Measurements from ENCODE around the gene VASN.

Gene VASN

DNA sequence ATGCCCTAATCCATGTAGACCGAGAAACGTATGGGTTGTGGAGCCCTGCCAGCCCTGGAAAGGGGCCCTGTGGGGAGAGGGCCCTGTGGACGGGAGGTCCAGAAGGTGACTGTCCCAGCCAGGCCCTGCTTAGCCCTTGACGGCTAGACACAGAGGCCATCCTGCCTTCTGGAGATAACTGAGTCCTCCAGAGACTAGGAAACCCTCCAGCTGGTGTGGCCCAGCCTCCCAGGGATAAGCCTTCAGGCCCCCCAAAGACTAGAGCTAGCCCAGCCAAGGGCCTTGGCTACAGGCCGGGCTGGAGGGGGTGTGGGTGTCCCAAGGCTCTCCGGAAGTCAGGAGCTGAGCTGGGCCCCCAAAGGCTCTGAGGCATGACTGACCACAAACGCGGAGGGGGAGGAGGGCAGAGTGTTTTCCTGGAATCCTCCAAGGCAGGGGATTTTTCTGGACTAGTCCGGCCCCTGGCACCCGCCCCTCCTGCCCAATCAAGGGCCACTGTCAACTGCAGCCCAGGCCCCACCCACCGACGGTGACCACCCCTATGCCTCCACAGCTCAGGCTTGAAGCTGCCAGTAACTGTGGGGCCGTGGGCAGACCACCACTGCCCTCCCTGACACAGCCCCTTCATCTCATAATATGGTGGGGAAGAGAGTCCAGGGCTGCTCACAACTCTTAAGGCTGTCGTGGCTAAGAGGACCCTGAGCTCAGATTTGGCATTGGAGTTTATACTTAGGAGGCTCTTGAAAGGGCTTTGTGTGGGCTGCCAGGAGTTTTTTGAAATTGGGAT, 885 bp upstream of the VASN start:
- no peak for DNase-seq (ENCODE audit: low read depth in 1 of 2, low spot score in 1 of 2)

DNA sequence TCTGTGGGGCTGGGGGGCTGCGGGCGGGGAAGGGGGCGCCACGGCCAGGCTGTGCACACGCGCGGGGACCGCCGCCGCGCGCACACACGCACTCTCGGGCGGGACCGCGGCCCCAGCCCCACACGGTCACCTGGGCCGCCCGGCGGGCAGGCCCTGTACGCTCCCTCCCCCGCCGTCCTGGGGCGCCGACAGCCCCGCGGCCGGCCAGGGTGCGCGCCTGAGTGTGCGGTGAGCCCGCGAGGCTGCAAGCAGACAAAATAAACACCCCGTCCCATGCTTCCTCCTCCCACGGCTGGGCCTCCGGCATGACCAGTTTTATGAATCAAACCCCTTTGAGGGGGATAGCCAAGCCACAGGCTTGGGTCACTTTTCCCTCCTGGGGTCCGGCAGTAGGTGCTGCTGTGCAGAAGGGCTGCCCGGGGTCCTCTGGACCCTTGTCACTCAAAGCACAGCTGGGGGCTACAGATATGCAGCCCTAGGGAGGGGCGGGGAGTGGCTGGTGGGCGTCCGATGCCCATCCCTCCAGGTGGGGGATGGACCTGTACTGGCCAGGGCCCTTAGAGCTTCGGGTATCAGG, 441 bp downstream of the VASN start:
- DNase-seq (ENCODE audit: low read depth in 1 of 2, low spot score in 1 of 2) = no peak

DNA sequence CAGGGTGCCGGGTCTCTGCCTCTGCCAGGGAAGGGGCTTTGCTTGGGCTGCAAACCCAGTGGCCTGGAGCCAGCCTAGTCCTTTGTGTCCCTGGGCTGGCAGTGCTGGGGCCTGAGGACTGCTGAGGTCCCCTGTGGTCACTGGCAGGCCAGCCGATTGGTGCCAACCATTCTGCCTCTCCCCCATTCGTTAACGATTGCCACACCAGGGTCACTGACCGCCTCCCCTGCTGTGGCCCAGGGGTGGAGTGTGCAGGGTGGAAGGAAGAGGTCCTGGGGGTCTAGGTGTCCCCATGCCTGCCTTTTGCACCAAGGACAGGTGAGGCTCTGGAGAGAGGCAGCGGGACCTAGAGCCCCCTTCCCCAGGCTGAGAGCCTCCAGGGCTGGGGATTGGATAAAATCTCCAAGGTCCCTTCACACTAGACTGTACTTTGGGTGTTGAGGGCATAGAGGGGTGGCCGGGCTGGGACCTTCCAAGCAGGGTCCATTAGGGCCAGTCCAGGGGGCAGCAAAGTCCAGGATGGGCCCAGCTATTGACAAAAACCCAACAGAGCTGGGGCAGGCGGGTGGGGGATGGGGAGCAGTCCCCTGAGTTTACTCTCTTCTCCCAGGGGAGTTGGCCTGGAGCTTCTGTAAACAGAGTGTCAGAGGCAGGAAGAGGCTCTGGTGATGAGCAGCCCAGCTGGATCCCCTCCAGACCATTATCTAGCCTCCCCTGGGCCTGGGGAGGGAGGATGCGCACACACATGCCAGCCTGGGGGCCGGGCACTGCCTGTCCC, 1.1 kb downstream of the VASN start:
- no peak for DNase-seq (ENCODE audit: low read depth in 1 of 2, low spot score in 1 of 2)

DNA sequence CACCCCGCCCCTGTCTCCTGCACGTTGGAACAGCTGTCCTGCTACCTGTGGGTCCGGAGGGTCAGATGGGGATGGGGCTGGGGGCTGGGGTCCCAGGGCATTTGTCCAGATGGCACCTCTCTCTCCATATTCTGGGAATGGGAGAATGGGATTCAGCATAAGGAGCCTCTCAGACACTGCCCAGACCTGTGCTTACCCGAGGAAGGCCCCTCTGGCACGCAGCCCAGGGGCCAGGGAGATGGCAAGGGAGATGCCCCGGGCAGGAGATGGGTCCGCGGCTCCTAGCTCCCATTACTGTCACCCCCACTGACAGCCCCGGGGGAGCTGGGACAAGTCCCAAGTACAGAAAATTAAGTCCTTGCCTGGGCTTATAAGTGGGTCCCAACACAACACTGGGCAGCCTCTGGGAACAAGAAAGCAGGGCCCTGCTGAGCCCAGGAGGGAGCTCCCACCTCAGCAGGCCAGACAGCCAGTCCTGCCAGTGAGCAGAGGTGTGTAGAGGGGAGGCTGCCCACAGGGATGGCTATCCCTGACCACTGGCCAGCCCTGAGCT, 1.8 kb downstream of the VASN start:
- DNase-seq (ENCODE audit: low read depth in 1 of 2, low spot score in 1 of 2) = no peak

DNA sequence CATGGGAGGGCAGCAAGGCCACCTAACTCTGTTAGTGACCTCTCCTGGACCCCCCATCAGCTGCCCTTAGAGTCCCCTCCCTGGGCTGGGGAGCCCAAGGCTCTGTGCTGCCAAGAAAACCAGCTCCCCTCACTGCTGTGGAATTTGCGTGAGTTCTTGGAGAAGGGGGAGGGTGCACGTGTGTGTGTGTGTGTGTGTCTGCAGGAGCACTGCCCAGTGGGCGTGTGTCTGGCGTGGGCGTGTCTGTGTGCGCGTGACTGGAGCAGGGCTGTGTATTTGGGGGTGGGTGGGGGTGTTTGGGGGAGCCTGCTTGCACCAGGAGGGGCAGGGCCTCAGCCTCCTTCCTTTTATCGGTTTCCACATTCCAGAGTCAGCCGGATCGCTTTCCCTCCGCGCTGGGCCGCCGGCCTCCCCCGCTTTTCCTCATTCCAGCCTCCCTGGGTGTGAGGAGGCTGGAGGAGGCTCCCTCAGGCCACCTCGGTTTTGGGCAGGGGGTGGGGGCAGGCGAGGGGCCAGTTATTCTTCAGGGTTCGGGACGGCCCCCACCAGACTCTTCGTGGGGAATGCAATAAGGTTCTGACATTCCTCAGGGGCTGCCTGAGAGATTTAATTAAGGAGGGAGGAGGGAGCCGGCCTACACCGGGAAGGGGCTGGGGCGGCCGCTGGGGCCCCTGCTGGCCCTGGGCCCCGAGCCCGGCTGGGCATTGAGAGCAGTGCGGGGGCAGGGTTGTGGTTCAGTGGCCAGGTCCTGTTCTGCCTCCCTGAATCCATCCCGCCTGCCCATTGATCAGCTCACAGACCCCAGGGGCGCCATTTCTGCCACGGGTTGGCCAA, 2.5 kb downstream of the VASN start:
- DNase-seq (ENCODE audit: low read depth in 1 of 2, low spot score in 1 of 2) = no peak

DNA sequence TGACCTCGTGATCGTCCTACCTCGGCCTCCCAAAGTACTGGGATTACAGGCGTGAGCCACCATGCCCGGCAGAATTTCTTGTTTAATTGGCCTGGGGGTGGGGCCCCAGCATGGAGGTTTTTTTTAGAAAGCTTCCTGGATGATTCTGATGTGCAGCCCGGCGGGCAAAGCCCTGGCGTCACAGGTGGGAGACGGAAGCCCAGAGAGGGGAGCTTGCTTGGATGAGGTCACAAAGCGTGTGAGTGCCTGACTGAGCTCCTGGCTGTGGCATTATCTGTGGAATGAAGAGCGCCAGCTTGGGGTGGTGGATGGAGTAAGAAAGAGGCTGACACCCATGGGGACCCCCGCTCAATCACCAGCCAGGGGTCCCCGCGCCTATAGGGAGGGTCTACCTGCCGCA, 4.1 kb downstream of the VASN start:
- DNase-seq (ENCODE audit: low read depth in 1 of 2, low spot score in 1 of 2) = no peak

DNA sequence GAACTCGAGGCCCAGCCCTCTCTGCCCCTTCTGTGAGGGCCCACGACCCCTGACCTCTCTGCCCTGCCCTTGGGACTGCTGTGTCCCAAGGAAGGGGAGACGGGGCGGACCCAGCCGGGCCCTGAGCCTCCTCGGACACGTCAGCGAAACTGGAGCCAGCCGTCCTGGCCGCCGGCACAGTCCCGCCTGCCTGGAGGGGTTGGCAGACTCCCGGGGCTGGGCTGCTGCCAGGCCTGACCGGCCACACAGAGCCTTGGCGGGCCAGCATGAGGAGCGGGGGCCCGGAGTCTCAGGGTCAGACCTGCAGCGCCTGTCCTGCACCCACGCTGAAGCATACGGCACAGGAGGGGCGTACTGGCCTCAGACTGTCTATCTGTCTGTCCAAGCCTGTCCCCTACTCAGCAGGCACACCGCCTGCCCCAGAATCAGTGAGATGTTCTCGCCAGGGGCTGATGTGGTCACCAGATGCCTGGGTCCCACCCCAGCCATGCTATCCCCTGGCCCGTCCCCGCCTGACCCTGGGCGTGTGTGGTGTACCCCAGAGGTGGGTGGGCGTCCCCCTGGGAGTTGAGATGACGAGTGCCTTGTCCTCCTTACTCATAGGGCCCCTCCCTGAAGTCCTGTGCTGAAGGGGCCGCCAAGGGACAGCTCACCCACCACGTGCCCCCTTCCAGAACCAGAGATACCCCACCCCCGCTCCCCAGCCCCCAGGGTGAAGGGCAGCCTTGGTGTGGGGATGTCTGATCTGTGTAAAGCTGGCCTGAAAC, 4.7 kb downstream of the VASN start:
- no peak for DNase-seq (ENCODE audit: low read depth in 1 of 2, low spot score in 1 of 2)

DNA sequence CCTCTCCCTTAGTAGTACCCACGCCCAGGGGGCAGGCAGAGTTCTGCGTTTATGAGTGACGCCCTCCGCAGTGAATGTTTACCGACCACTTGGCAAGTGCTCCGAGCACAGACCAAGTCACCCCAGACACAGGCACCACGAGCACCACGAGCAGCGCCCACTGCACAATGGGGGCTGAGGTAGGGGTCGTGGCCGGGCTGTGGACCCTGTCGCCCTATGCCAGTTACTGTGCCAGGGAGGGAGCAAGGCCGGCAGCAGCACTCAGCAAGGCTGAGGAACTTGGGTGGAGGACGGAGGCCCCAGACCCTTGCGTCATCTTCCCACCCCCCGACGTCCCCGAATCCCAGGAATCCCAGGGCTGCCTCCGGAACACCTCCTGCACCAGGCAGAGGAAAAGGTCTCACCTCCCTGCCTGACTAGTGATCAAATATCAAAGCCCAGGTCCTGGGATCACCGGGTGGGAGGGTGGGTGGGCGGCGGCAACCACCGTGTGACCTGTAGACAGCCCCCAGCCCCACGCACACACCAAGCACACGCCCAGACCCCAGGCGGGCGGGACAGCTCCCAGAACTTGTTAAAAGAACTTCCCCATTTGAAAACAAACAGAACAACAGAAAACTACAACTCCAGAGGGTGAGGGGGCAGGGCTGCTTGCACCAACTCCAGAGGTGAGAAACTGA, 5.4 kb downstream of the VASN start:
- DNase-seq (ENCODE audit: low read depth in 1 of 2, low spot score in 1 of 2) = no peak

DNA sequence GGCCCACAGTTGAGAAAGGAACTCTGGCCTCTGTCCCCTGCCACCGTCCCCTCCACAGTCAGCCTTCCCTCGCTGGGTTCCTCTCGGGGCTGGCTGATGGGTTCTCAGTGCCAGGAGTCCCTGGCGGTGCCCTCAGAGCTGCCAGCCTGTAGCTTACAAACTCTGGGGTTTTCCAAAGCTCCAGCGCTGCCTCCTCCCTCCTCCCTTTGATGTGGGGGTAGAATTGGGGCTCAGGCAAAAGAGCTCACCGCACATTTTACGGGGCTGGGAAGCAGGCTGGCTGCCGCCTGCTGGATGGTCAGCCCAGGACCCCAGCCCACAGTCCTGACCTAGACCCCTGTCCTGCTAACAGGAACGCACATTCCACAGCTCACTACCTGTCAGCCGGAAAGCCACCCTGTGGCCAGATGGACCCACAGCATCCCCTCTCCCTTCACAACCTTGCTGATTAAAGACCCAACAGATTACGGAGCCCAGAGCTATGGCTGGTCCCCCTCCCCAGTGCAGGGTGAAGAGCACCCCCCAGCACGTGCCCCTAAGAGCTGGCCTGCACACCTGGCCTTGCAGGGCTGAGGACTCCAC, 6.0 kb downstream of the VASN start:
- DNase-seq (ENCODE audit: low read depth in 1 of 2, low spot score in 1 of 2) = no peak

DNA sequence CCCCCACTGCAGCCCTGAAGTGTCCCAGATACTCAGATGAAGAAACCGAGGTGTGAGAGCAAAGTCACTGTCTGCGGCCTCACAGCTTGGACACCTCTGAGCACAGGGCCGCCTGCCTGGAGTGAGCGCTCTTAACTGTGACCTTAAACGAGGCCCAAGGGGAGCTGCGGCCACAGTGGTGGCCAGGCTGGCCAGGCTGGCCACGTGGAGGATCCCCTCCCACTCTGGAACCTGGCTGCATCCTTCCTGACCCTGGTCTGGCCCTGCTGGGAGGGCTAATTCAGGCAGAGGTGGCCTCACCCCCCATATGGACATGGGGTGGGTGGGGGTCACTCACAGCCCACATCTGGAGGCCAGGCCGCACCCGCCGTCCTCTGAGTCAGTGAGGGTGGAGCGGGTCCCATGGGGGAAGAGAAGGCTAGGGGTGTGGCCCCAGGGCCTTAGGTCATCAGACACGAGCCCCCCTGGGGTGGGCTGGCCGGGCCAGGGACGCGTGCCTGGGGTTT, 6.6 kb downstream of the VASN start:
- DNase-seq (ENCODE audit: low read depth in 1 of 2, low spot score in 1 of 2) = no peak

DNA sequence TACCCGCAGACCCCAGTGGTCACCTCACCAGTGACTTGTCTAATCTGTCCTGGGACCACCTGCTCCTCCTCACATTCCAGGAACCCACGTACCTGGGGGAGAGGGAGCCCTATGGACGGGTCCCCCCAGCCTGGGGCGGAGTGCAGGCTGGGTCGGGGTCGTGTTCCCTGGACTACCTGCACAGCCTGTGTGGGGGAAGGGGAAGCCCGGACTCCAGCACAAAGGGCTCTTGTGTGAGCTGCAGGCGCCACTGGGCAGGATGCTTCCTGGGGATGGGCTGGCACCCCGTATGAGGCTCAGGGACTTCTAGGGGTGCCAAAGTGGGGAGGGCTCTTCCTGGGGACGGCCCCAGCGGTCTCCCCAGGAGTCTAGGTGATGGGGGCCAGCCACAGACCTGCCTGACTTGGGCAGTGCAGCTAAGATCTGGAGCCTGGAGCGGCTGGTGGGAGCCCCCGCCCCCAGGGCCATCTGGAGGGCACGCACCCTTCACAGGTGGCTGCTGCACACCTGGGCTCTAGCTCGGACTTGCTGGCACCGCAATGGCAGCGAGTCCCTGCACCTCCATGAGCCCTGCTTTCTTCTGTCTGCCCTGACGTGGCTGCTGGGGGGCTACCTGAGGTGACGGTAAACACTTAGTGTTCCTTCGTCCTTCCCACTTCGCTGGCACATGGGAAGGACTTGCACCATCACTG, 7.5 kb downstream of the VASN start:
- DNase-seq (ENCODE audit: low read depth in 1 of 2, low spot score in 1 of 2) = no peak

DNA sequence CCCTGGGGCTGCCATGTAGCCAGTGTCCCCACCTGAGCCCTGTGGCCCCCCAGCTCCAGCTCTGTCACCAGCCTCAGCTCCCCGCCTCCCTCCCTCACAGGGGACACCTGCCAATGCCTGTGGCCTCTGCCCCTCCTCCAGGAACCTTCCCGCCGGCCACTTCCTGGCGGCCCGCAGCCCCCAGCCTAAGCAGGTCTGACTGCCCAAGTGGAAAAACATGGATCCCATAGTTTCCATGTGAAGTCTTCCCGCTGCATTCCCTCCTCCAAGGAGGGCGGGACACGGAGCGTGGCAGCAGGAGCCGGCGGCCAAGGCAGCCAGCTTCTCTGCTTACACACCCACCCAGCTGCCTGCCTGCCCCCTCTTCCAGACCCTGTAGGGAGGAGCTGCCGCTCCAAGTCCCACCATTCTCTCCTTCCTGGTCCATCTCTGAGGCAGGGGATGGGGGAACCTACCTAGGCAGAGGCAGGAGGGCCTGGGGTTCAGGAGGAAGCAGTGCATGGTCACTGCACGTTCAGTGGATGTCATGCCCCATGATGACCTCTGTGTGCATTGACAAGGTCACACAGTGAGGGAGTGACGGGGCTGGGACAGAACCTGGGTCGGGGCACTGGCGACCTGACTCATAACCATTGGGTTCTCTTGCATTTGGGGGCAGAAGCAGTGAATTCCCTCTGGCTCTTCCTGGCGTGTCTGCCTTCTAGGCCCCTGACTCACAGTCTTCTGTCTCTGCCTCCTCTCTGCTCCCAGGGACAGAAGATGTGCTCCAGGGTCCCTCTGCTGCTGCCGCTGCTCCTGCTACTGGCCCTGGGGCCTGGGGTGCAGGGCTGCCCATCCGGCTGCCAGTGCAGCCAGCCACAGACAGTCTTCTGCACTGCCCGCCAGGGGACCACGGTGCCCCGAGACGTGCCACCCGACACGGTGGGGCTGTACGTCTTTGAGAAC, 8.7 kb downstream of the VASN start:
- no peak for DNase-seq (ENCODE audit: low read depth in 1 of 2, low spot score in 1 of 2)

DNA sequence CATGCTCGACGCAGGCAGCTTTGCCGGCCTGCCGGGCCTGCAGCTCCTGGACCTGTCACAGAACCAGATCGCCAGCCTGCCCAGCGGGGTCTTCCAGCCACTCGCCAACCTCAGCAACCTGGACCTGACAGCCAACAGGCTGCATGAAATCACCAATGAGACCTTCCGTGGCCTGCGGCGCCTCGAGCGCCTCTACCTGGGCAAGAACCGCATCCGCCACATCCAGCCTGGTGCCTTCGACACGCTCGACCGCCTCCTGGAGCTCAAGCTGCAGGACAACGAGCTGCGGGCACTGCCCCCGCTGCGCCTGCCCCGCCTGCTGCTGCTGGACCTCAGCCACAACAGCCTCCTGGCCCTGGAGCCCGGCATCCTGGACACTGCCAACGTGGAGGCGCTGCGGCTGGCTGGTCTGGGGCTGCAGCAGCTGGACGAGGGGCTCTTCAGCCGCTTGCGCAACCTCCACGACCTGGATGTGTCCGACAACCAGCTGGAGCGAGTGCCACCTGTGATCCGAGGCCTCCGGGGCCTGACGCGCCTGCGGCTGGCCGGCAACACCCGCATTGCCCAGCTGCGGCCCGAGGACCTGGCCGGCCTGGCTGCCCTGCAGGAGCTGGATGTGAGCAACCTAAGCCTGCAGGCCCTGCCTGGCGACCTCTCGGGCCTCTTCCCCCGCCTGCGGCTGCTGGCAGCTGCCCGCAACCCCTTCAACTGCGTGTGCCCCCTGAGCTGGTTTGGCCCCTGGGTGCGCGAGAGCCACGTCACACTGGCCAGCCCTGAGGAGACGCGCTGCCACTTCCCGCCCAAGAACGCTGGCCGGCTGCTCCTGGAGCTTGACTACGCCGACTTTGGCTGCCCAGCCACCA, 9.7 kb downstream of the VASN start:
- DNase-seq (ENCODE audit: low read depth in 1 of 2, low spot score in 1 of 2) = no peak

DNA sequence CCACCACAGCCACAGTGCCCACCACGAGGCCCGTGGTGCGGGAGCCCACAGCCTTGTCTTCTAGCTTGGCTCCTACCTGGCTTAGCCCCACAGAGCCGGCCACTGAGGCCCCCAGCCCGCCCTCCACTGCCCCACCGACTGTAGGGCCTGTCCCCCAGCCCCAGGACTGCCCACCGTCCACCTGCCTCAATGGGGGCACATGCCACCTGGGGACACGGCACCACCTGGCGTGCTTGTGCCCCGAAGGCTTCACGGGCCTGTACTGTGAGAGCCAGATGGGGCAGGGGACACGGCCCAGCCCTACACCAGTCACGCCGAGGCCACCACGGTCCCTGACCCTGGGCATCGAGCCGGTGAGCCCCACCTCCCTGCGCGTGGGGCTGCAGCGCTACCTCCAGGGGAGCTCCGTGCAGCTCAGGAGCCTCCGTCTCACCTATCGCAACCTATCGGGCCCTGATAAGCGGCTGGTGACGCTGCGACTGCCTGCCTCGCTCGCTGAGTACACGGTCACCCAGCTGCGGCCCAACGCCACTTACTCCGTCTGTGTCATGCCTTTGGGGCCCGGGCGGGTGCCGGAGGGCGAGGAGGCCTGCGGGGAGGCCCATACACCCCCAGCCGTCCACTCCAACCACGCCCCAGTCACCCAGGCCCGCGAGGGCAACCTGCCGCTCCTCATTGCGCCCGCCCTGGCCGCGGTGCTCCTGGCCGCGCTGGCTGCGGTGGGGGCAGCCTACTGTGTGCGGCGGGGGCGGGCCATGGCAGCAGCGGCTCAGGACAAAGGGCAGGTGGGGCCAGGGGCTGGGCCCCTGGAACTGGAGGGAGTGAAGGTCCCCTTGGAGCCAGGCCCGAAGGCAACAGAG, 10.5 kb downstream of the VASN start:
- no peak for DNase-seq (ENCODE audit: low read depth in 1 of 2, low spot score in 1 of 2)

DNA sequence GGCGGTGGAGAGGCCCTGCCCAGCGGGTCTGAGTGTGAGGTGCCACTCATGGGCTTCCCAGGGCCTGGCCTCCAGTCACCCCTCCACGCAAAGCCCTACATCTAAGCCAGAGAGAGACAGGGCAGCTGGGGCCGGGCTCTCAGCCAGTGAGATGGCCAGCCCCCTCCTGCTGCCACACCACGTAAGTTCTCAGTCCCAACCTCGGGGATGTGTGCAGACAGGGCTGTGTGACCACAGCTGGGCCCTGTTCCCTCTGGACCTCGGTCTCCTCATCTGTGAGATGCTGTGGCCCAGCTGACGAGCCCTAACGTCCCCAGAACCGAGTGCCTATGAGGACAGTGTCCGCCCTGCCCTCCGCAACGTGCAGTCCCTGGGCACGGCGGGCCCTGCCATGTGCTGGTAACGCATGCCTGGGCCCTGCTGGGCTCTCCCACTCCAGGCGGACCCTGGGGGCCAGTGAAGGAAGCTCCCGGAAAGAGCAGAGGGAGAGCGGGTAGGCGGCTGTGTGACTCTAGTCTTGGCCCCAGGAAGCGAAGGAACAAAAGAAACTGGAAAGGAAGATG, 11.2 kb downstream of the VASN start:
- no peak for DNase-seq (ENCODE audit: low read depth in 1 of 2, low spot score in 1 of 2)
